ENCODE data around the gene ZCCHC8.

GRCh38 chr12:122517877-122518276 is 17.1 kb upstream of the ZCCHC8 start:
- TF ChIP-seq L3MBTL2 (conservative IDR thresholded peaks at IDR 0.05) (no peak), CTBP1 (IDR thresholded peaks at IDR 0.05; ENCODE audit: borderline replicate concordance) (no peak), FOXA1 (IDR thresholded peaks at IDR 0.05) (no peak), HDGF (IDR thresholded peaks at IDR 0.05; ENCODE audit: borderline replicate concordance) (no peak), ELF4 (IDR thresholded peaks at IDR 0.05) (no peak), BHLHE40 (IDR thresholded peaks at IDR 0.05; ENCODE audit: borderline replicate concordance) (no peak), NFRKB (IDR thresholded peaks at IDR 0.05) (no peak), TARDBP (IDR thresholded peaks at IDR 0.05) (no peak), PKNOX1 (IDR thresholded peaks at IDR 0.05) (no peak), SP1 (IDR thresholded peaks at IDR 0.05) (no peak), ZNF384 (IDR thresholded peaks at IDR 0.05) (no peak), SUZ12 (IDR thresholded peaks at IDR 0.05) (no peak)

All from HEK293T (cell line).